SK-MEL-5 (cell line): Measurements from ENCODE around the gene PPM1G. TPM values are rescaled to one million over a fixed set of nuclear protein-coding genes. Genes with fewer than 3 reads are reported as not detected.
"Not testable (repeated sequence)": the region's sequence is repeated elsewhere in the genome, so short reads cannot be mapped to it uniquely, and the experiment has no call there.

Source experiments
- DNase-seq: peaks from one replicate; pipeline ENCODE4 v3.0.0-alpha.2; 2016; ENCODE audit warnings: low read depth, low spot score
- in situ Hi-C: cut with HindIII; loops from 2 replicates; pipeline ENCODE4 v1.10.0; 2016; ENCODE audit warnings: low sequenced_read_pairs, high pct_unique_total_duplicates, low pct_unique_long_range_greater_than_20kb
- polyA plus RNA-seq, 2 experiments: library from polyadenylated mRNA; depleted of rRNA; stranded (reverse); fragments of >200 nt; gene quantifications; 2 replicates each; pipeline ENCODE4 v1.2.3, GENCODE V29; 2015
- total RNA-seq: library from RNA; depleted of rRNA; stranded (reverse); fragments of >200 nt; shearing (Covaris generic); gene quantifications from 2 replicates; pipeline ENCODE4 v1.2.3, GENCODE V29; 2014; rRNA removed

The PPM1G gene
- total RNA-seq, result 111 and 116 TPM in 2 replicates
- polyA plus RNA-seq (2015; cell fraction: cytosol; rRNA removed), result 113 and 143 TPM in 2 replicates
- 63.4 and 73.9 TPM in 2 replicates for polyA plus RNA-seq (2015; cell fraction: nucleus; rRNA removed)

- in situ Hi-C loops, result no loop called here
- peak; percentile 95 for DNase-seq
Measured at GRCh38 chr2:27409321-27410073, at the start of gene PPM1G. Gene PPM1G, minus strand, starts transcription at chr2:27409591. Its CDS starts 169 bp downstream, at chr2:27409422.

DNA sequence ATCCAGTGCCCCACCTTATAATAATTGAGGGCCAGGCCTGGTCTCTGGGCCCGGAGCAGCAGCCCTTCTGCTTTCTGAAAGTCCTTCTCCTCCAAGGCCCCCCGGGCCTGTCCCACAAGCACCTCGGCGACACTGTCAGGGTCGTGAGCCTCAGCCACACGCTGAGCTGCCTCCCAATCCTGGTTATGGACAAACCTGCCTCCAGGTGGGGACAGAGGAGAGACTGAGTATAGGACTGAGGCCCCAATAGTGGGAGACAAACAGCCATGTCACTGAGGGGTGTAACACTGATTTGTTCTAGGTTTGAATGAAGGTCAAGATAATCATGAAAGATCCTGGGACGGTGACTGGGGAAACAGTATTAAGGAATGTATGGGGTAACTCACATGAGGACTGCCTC, 44.6 kb upstream of the PPM1G start:
- in situ Hi-C loops, result no loop called here
- DNase-seq, result no peak

DNA sequence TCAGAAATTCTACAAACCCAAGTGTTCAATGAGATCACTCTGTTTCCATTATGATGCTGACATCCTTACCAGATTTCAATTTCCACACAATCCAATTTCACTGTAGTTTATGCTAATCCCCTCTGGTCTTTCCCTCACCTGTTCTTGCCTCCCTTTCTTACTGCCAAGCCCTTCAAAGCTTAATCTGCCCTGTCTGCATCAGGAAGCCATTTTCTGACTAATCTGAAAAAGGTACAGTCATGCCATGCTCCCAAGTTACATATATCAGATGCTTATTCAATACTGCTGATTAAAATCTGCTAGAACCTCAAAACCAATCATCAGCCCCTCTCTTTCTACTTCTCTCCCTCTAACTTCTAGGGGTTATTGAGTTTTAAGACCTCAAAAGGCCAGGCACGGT, 41.7 kb upstream of the PPM1G start:
- in situ Hi-C loops, result no loop called here
- DNase-seq, result no peak

- in situ Hi-C loops, result no loop called here
- no peak for DNase-seq
Measured at GRCh38 chr2:27448381-27448780, 39.0 kb upstream of the PPM1G start.

GRCh38 chr2:27446057-27446456, 36.7 kb upstream of the PPM1G start:
- no peak for DNase-seq
- in situ Hi-C loops, result no loop called here

GRCh38 chr2:27445615-27446014, 36.2 kb upstream of the PPM1G start:
- DNase-seq, result no peak
- in situ Hi-C loops, result no loop called here

DNA sequence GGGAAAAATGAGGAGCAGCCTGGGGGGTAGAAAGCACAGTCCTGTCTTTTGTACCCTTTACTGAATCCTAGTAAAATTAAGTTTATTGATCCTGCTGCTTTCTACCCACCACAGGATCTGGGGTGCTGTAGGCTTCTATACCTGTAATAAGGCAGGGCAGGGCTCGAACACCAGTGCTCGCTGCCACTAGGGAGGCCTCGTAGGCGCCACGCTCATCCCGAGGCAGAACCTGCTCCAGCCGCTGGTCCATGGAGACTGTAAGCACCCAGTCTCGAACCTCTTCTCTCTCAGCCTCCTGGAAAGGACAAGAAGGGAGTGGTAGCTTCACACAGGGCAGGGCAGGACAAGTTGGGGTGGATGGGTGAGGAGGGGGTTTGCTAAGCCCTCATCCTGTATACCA, 35.8 kb upstream of the PPM1G start:
- DNase-seq, result no peak
- in situ Hi-C loops, result no loop called here

DNA sequence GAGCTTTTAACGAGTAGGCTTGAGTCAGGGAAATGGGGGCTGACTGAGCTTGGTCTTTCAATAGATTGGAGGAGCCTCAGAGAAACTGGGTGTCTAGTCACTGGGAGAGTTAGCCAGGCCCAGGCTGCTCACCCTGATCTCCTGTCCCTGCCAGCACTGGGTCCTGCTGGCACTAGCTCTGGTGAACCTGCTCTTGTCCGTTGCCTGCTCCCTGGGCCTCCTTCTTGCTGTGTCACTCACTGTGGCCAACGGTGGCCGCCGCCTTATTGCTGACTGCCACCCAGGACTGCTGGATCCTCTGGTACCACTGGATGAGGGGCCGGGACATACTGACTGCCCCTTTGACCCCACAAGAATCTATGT, 33.5 kb upstream of the PPM1G start:
- DNase-seq, result no peak
- in situ Hi-C loops, result no loop called here

DNA sequence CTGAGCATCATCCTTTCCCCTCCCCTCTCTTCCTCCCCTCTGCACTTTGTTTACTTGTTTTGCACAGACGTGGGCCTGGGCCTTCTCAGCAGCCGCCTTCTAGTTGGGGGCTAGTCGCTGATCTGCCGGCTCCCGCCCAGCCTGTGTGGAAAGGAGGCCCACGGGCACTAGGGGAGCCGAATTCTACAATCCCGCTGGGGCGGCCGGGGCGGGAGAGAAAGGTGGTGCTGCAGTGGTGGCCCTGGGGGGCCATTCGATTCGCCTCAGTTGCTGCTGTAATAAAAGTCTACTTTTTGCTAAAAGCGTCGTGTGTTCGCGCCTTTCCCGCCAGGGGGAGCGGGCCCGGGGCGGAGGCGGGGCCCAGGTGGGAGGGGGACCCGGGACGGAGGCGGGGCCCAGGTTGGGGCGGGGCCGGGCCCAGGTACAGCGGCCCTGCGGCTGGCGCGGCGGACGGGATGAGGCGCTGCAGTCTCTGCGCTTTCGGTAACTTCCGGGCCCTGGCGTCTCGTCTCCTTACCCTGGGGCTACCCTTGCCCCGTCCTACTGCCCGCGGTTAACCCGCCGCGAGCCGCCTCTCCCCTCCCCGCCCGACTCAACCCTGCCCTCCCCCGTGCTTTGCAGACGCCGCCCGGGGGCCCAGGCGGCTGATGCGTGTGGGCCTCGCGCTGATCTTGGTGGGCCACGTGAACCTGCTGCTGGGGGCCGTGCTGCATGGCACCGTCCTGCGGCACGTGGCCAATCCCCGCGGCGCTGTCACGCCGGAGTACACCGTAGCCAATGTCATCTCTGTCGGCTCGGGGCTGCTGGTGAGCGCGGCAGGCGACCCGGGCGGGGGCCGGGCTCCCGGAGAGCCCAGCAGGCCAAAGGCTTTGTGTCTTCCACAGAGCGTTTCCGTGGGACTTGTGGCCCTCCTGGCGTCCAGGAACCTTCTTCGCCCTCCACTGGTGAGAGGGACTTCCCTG, 32.8 kb upstream of the PPM1G start, which contains the start of gene KRTCAP3:
TSS of gene KRTCAP3 (plus strand) at position 424 of the 962 bp plus-strand sequence. CDS start at position 456, 32 bp downstream.
- in situ Hi-C loops, result no loop called here
- DNase-seq, result no peak

DNA sequence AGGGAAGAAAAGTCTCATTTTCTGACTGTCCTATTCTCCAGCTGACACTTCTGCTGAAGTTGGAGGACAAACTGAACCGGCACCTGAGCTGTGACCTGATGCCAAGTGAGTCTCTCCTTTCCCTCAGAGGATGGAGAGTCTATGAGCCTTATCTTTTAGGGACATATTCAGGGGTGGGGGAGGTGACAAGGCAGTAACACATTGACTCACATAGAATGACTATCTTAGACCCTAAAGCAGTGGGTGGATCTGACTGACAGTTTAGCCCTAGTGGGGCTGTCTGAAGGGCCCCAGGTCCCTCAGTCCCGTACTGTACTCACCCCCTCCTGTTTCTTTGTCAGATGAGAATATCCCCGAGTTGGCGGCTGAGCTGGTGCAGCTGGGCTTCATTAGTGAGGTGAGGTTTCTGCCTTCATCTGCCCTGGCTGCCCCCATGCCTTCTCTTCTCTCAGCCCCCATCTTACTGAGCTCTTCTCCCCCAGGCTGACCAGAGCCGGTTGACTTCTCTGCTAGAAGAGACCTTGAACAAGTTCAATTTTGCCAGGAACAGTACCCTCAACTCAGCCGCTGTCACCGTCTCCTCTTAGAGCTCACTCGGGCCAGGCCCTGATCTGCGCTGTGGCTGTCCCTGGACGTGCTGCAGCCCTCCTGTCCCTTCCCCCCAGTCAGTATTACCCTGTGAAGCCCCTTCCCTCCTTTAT, 32.0 kb upstream of the PPM1G start:
- in situ Hi-C loops, result no loop called here

DNA sequence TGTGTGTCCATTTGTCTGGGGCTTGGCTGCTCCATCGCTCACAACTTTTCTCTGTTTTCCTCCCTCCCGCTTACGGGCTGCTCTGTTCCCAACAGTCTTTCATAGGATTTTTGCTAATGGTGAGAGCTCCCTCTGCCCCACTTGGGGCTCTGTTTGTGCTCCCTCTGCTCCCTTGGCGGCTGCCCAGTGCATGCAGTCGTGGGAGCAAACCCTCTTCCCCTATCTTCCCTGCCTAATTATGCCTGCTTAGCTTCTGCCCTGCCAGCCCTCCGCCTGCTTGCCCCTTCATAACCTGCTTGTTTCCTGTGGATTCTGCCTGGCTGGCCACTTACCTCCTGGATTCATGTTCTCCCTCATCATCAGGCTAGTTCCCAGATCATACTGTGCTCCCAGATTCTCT, 26.2 kb upstream of the PPM1G start:
- in situ Hi-C loops, result no loop called here
- DNase-seq, result no peak

More for the DNA sequence above, 32.0 kb upstream of the PPM1G start:
- DNase-seq, result no peak

GRCh38 chr2:27431395-27431794, 22.0 kb upstream of the PPM1G start:
- in situ Hi-C loops, result no loop called here
- peak; percentile 42 for DNase-seq

GRCh38 chr2:27428978-27429541, 19.7 kb upstream of the PPM1G start:
- in situ Hi-C loops, result no loop called here
- peak; percentile 82 for DNase-seq

- in situ Hi-C loops, result no loop called here
- DNase-seq, result peak; percentile 93
Measured at GRCh38 chr2:27428213-27428977, 19.0 kb upstream of the PPM1G start, which contains the start of gene NRBP1. Gene NRBP1, plus strand, starts transcription at chr2:27428631. Its CDS starts 4,643 bp downstream, at chr2:27433274.

- peak; percentile 37 for DNase-seq
- in situ Hi-C loops, result no loop called here
Measured at GRCh38 chr2:27427863-27428212, 18.4 kb upstream of the PPM1G start.

- in situ Hi-C loops, result not testable (repeated sequence)
Measured at GRCh38 chr2:27425039-27425438, 15.6 kb upstream of the PPM1G start.

GRCh38 chr2:27422958-27423357, 13.6 kb upstream of the PPM1G start:
- DNase-seq, result no peak
- in situ Hi-C loops, result no loop called here

More at GRCh38 chr2:27425039-27425438, 15.6 kb upstream of the PPM1G start:
- DNase-seq, result not testable (repeated sequence)
